GM18907 (cell line): ENCODE measurements around the gene HEATR5B.
"Not testable (repeated sequence)": the region's sequence is repeated elsewhere in the genome, so short reads cannot be mapped to it uniquely, and the experiment has no call there.

Source experiments
- ATAC-seq: cut with Tn5 transposase; IDR thresholded peaks from one replicate; pipeline ENCODE4 v1.9.1; 2021; ENCODE audit warnings: mild to moderate bottlenecking, moderate library complexity; ENCODE audit not compliant: unreplicated experiment

HEATR5B gene

GRCh38 chr2:36988008-36988407 lies 96.2 kb downstream of the HEATR5B start:
- ATAC-seq, result no peak

- no peak for ATAC-seq
Measured at GRCh38 chr2:36982467-36982866, 101.7 kb downstream of the HEATR5B start.

- ATAC-seq, result no peak
Measured at GRCh38 chr2:36981911-36982310, 102.3 kb downstream of the HEATR5B start.

- ATAC-seq, result not testable (repeated sequence)
Measured at GRCh38 chr2:36979007-36979406, 105.2 kb downstream of the HEATR5B start.

- no peak for ATAC-seq
Measured at GRCh38 chr2:36976065-36976464, 108.1 kb downstream of the HEATR5B start.

- ATAC-seq, result no peak
Measured at GRCh38 chr2:36975306-36975705, 108.9 kb downstream of the HEATR5B start.

- ATAC-seq, result no peak
Measured at GRCh38 chr2:36973320-36973719, 110.9 kb downstream of the HEATR5B start.

- no peak for ATAC-seq
Measured at GRCh38 chr2:36971990-36972389, 112.2 kb downstream of the HEATR5B start.

- no peak for ATAC-seq
Measured at GRCh38 chr2:36967236-36967876, 116.8 kb downstream of the HEATR5B start.

GRCh38 chr2:36966370-36967235 lies 117.6 kb downstream of the HEATR5B start, which contains the start of gene STRN:
STRN (minus strand) TSS chr2:36966536; CDS start chr2:36966463, 73 bp downstream.
- ATAC-seq, result peak; percentile 99

- peak; percentile 39 for ATAC-seq
Measured at GRCh38 chr2:36965751-36966369, 118.3 kb downstream of the HEATR5B start.

GRCh38 chr2:36965206-36965605 lies 119.0 kb downstream of the HEATR5B start:
- no peak for ATAC-seq

GRCh38 chr2:36964496-36965058 lies 119.6 kb downstream of the HEATR5B start:
- no peak for ATAC-seq

- no peak for ATAC-seq
Measured at GRCh38 chr2:36963734-36964133, 120.4 kb downstream of the HEATR5B start.

- ATAC-seq, result no peak
Measured at GRCh38 chr2:36963106-36963505, 121.1 kb downstream of the HEATR5B start.

- no peak for ATAC-seq
Measured at GRCh38 chr2:36960773-36961172, 123.4 kb downstream of the HEATR5B start.

- ATAC-seq, result no peak
Measured at GRCh38 chr2:36960005-36960675, 124.0 kb downstream of the HEATR5B start.

GRCh38 chr2:36954977-36955607 lies 129.1 kb downstream of the HEATR5B start:
- ATAC-seq, result no peak

- no peak for ATAC-seq
Measured at GRCh38 chr2:36952748-36953197, 131.4 kb downstream of the HEATR5B start.

GRCh38 chr2:36951574-36951973 lies 132.6 kb downstream of the HEATR5B start:
- ATAC-seq, result no peak
